AG04450 (cell line): ENCODE results near the gene HIGD1C. TPM values are rescaled to one million over a fixed set of nuclear protein-coding genes. Genes with fewer than 3 reads are reported as not detected.

Source experiments
- CTCF ChIA-PET: fragments of 300-600, 350-600 bp; formaldehyde crosslinking; extraction: SDS; loops from one replicate; lab custom pipeline; 2022; ENCODE audit warnings: antibody characterized with exemption, inconsistent platforms; lab: Charles Lee
- POLR2A ChIA-PET: fragments of 350-600 bp; formaldehyde crosslinking; extraction: SDS; loops from one replicate; lab custom pipeline; 2021; ENCODE audit warnings: antibody characterized with exemption, inconsistent platforms; lab: Yijun Ruan, JAX
- DNase-seq: peaks from one replicate; pipeline ENCODE4 v3.0.0-alpha.2; 2011; ENCODE audit warnings: low read depth, low spot score
- H3K27ac ChIP-seq: one replicate; pipeline ENCODE4 v1.5.1; 2012; ENCODE audit warnings: low read depth, low read length, control low read depth
- H3K27me3 ChIP-seq: one replicate; pipeline ENCODE4 v1.6.0; 2012; ENCODE audit warnings: low read length; ENCODE audit not compliant: control insufficient read depth, insufficient read depth
- H3K4me3 ChIP-seq: 2 replicates; pipeline ENCODE4 v1.5.1; 2011; ENCODE audit warnings: mild to moderate bottlenecking, low read depth, low read length, control low read depth
- H3K9me3 ChIP-seq: 2 replicates; pipeline ENCODE4 v1.5.1; 2012; ENCODE audit warnings: low read length; ENCODE audit not compliant: control insufficient read depth, insufficient read depth
- CTCF ChIP-seq: IDR thresholded peaks from 2 replicates; pipeline ENCODE4 v1.5.1; 2011; ENCODE audit warnings: low read depth, low read length, control low read depth, inconsistent platforms
- polyA plus RNA-seq: library from polyadenylated mRNA; depleted of rRNA; stranded (reverse); fragments of >200 nt; gene quantifications from 2 replicates; pipeline ENCODE4 v1.2.3, GENCODE V29; 2011

The HIGD1C gene
- polyA plus RNA-seq, 1 experiment, result not detected

GRCh38 chr12:50932787-50933280, 19.5 kb upstream of the HIGD1C start:
- H3K4me3 ChIP-seq, result no peak overlapping the region
- no peaks in the 10 kb centered on the region for H3K27me3 ChIP-seq
- TF ChIP-seq CTCF, result no peak
- peaks cover 9% of the 10 kb centered on the region for H3K9me3 ChIP-seq
- DNase-seq, result no peak
- H3K27ac ChIP-seq, result no peak overlapping the region
- CTCF ChIA-PET, result interaction anchor here (0.6 to 0.8 kb wide), 2 partner anchors 58 to 168 kb away, joined by 3 to 5 read pairs; no protein-coding TSS in a partner anchor
- POLR2A ChIA-PET, result no interaction called here

GRCh38 chr12:50933459-50934124, 18.8 kb upstream of the HIGD1C start:
- Histone ChIP-seq H3K27me3 (no peaks in the 10 kb centered on the region), H3K9me3 (peaks cover 16% of the 10 kb centered on the region), H3K27ac (no peak overlapping the region), H3K4me3 (no peak overlapping the region)
- no peak for TF ChIP-seq CTCF
- ChIA-PET POLR2A (interaction anchor here (1.5 kb wide), 1 partner anchor 9 kb away, joined by 5 read pairs; a partner anchor contains a TSS), CTCF (interaction anchor here (1.3 kb wide), 1 partner anchor 9 kb away, joined by 4 read pairs; a partner anchor contains a TSS)
- no peak for DNase-seq

GRCh38 chr12:50934371-50934851, 17.9 kb upstream of the HIGD1C start:
- TF ChIP-seq CTCF, result no peak
- Histone ChIP-seq H3K27me3 (no peaks in the 10 kb centered on the region), H3K27ac (no peak overlapping the region), H3K4me3 (no peak overlapping the region), H3K9me3 (peaks cover 16% of the 10 kb centered on the region)
- ChIA-PET POLR2A (interaction anchor here (1.5 kb wide), 1 partner anchor 10 kb away, joined by 5 read pairs; a partner anchor contains a TSS), CTCF (interaction anchor here (1.3 kb wide), 1 partner anchor 9 kb away, joined by 4 read pairs; a partner anchor contains a TSS)
- DNase-seq, result no peak

GRCh38 chr12:50934981-50935807, 17.1 kb upstream of the HIGD1C start:
- POLR2A ChIA-PET, result no interaction called here
- Histone ChIP-seq H3K4me3 (peak overlapping the region; percentile 5; the same call in 1 of the 2 replicates), H3K27ac (peak overlapping the region; percentile 53), H3K27me3 (no peaks in the 10 kb centered on the region), H3K9me3 (peaks cover 16% of the 10 kb centered on the region)
- CTCF ChIA-PET, result interaction anchor here (1.3 kb wide), 1 partner anchor 10 kb away, joined by 4 read pairs; a partner anchor contains a TSS
- TF ChIP-seq CTCF, result no peak
- DNase-seq, result peak; percentile 26
